HepG2 (cell line): ENCODE measurements around the gene CACNA1G. TPM values are rescaled to one million over a fixed set of nuclear protein-coding genes. Genes with fewer than 3 reads are reported as not detected.

Experiments used
- ATF1 ChIP-seq: IDR thresholded peaks from 2 replicates; pipeline ENCODE4 v1.6.1; 2016; ENCODE audit warnings: mild to moderate bottlenecking, control low read depth
- BCL6 ChIP-seq: IDR thresholded peaks from 2 replicates; pipeline ENCODE4 v1.6.1; 2016; ENCODE audit warnings: missing genetic modification reagents, missing compliant biosample characterization
- DR1 ChIP-seq: sonication (generic); formaldehyde crosslinking; IDR thresholded peaks from 2 replicates; pipeline ENCODE4 v1.8.0; 2021; ENCODE audit warnings: mild to moderate bottlenecking, missing genetic modification reagents, inconsistent platforms
- ETV5 ChIP-seq: IDR thresholded peaks from 2 replicates; pipeline ENCODE4 v1.6.1; 2018; ENCODE audit warnings: missing biosample characterization, missing genetic modification reagents, inconsistent platforms, borderline replicate concordance
- ETV6 ChIP-seq: sonication (generic); formaldehyde crosslinking; conservative IDR thresholded peaks from 2 replicates; pipeline ENCODE4 v1.4.0; 2020; ENCODE audit warnings: missing genetic modification reagents
- HDAC6 ChIP-seq: fragments of 200-600 bp; sonication (generic); IDR thresholded peaks from 2 replicates; pipeline ENCODE4 v1.7.0; 2017; ENCODE audit warnings: mild to moderate bottlenecking, antibody characterized with exemption, low read length, low read depth
- PITX1 ChIP-seq: sonication (generic); formaldehyde crosslinking; IDR thresholded peaks from 2 replicates; pipeline ENCODE4 v1.5.1; 2020; ENCODE audit warnings: mild to moderate bottlenecking, missing genetic modification reagents
- TBX2 ChIP-seq: sonication (generic); formaldehyde crosslinking; IDR thresholded peaks from 2 replicates; pipeline ENCODE4 v1.5.0; 2020; ENCODE audit warnings: missing genetic modification reagents, mild to moderate bottlenecking, borderline replicate concordance
- ZBTB7B ChIP-seq: sonication (generic); formaldehyde crosslinking; IDR thresholded peaks from 2 replicates; pipeline ENCODE4 v1.4.0; 2020; ENCODE audit warnings: missing genetic modification reagents
- ZNF331 ChIP-seq: sonication (generic); formaldehyde crosslinking; IDR thresholded peaks from 2 replicates; pipeline ENCODE4 v1.4.0; 2020; ENCODE audit warnings: missing genetic modification reagents
- ZNF337 ChIP-seq: sonication (generic); formaldehyde crosslinking; IDR thresholded peaks from 2 replicates; pipeline ENCODE4 v1.5.1; 2020; ENCODE audit warnings: missing genetic modification reagents, low read depth, mild to moderate bottlenecking, borderline replicate concordance
- ZNF614 ChIP-seq: IDR thresholded peaks from 2 replicates; pipeline ENCODE4 v1.6.1; 2018; ENCODE audit warnings: missing biosample characterization, missing genetic modification reagents, inconsistent platforms, borderline replicate concordance
- polyA plus RNA-seq, 8 experiments: library from polyadenylated mRNA; depleted of rRNA in 3 of 8; stranded (reverse) in 7 of 8; unstranded in 1 of 8; fragments of >200 nt; fragmentation: Illumina TruSeq in 4 of 8; extraction: Trizol in 4 of 8; gene quantifications; 2 replicates each; pipeline versions ENCODE4 v1.2.1 to v1.2.3, GENCODE V29; 2011 to 2016; ENCODE audit warnings: low read depth in 4 of 8, missing spikeins in 1 of 8, mixed read lengths in 1 of 8; ENCODE audit not compliant: insufficient read depth in 1 of 8
- total RNA-seq, 5 experiments: library from RNA; depleted of rRNA; stranded (reverse); fragments of >200 nt; fragmentation: Illumina TruSeq; extraction: Trizol; gene quantifications; 2 replicates each; pipeline ENCODE4 v1.2.3, GENCODE V29; 2016; ENCODE audit warnings: low read depth in 1 of 5
- TF ChIP-seq, protein P1 (sequence below): sonication (generic); formaldehyde crosslinking; IDR thresholded peaks from 2 replicates; pipeline ENCODE4 v1.4.0; 2020; ENCODE audit warnings: missing genetic modification reagents
- TF ChIP-seq, protein P2 (sequence below): sonication (generic); IDR thresholded peaks from 2 replicates; pipeline ENCODE4 v1.6.1; 2016; ENCODE audit warnings: low read depth, borderline replicate concordance
- TF ChIP-seq, protein P3 (sequence below): sonication (generic); formaldehyde crosslinking; IDR thresholded peaks from 2 replicates; pipeline ENCODE4 v1.4.0; 2020; ENCODE audit warnings: missing genetic modification reagents, borderline replicate concordance
- TF ChIP-seq, protein P4 (sequence below): sonication (generic); formaldehyde crosslinking; IDR thresholded peaks from 2 replicates; pipeline ENCODE4 v1.4.0; 2020; ENCODE audit warnings: missing genetic modification reagents, borderline replicate concordance
- TF ChIP-seq, protein P5 (sequence below): IDR thresholded peaks from 2 replicates; pipeline ENCODE4 v1.6.1; 2012; ENCODE audit warnings: inconsistent platforms

CACNA1G gene
- total and polyA plus RNA-seq, 2 of the 13 experiments (the other 11 are each of a cell fraction or from before 2014, with no cell fraction given), result 0.02 TPM; not detected in 1

DNA sequence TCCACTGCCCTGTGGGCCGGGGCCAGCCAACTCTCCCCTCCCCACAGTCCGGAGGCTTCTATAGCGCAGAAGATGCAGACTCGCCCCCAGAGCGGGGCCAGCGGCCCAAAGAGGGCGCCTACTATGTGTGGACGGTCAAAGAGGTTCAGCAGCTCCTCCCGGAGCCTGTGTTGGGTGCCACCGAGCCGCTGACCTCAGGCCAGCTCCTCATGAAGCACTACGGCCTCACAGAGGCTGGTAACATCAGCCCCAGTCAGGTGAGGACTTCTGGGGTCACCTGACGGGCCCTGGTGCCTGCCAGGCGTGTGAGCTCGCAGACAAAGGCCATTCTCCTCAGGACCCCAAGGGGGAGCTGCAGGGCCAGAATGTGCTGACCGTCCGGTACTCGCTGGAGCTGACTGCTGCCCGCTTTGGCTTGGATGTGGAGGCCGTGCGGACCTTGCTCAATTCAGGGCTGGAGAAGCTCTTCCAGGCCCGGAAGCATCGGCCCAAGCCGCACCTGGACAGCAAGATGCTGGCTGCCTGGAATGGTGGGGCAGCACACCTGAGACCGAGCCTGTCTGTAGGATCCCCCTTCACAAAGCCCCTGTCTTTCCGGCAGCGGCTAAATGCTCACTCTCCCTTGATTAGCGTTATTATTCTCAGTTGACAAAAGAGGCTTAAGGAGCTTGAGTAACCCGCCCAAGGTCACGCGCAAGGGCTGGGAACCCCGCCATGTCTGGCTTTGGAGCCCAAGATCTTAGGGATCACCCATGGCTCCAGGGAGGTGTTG is 9.7 kb upstream of the CACNA1G start (continued):
- TF ChIP-seq, protein P1, sequence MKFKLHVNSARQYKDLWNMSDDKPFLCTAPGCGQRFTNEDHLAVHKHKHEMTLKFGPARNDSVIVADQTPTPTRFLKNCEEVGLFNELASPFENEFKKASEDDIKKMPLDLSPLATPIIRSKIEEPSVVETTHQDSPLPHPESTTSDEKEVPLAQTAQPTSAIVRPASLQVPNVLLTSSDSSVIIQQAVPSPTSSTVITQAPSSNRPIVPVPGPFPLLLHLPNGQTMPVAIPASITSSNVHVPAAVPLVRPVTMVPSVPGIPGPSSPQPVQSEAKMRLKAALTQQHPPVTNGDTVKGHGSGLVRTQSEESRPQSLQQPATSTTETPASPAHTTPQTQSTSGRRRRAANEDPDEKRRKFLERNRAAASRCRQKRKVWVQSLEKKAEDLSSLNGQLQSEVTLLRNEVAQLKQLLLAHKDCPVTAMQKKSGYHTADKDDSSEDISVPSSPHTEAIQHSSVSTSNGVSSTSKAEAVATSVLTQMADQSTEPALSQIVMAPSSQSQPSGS, result peak; percentile 61; the same call in 1 of the 2 replicates
- TF ChIP-seq ETV6 (no peak), BCL6 (CRISPR knock-in tag) (peak; percentile 25; the same call in 1 of the 2 replicates), TBX2 (CRISPR knock-in tag) (no peak), ATF1 (CRISPR knock-in tag) (no peak), HDAC6 (no peak), PITX1 (CRISPR knock-in tag) (0 out of 2 replicates have a peak, but pooled peaks have one; percentile 22), ZNF337 (no peak), DR1 (CRISPR knock-in tag) (no peak), ZNF614 (peak; percentile 82; the same call in 1 of the 2 replicates), ETV5 (CRISPR knock-in tag) (peak; percentile 41; the same call in 1 of the 2 replicates), ZNF331 (0 out of 2 replicates have a peak, but pooled peaks have one; percentile 67), ZBTB7B (CRISPR knock-in tag) (0 out of 2 replicates have a peak, but pooled peaks have one; percentile 26)
- TF ChIP-seq, protein P2, sequence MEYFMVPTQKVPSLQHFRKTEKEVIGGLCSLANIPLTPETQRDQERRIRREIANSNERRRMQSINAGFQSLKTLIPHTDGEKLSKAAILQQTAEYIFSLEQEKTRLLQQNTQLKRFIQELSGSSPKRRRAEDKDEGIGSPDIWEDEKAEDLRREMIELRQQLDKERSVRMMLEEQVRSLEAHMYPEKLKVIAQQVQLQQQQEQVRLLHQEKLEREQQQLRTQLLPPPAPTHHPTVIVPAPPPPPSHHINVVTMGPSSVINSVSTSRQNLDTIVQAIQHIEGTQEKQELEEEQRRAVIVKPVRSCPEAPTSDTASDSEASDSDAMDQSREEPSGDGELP, result 0 out of 2 replicates have a peak, but pooled peaks have one; percentile 7
- TF ChIP-seq, protein P3, sequence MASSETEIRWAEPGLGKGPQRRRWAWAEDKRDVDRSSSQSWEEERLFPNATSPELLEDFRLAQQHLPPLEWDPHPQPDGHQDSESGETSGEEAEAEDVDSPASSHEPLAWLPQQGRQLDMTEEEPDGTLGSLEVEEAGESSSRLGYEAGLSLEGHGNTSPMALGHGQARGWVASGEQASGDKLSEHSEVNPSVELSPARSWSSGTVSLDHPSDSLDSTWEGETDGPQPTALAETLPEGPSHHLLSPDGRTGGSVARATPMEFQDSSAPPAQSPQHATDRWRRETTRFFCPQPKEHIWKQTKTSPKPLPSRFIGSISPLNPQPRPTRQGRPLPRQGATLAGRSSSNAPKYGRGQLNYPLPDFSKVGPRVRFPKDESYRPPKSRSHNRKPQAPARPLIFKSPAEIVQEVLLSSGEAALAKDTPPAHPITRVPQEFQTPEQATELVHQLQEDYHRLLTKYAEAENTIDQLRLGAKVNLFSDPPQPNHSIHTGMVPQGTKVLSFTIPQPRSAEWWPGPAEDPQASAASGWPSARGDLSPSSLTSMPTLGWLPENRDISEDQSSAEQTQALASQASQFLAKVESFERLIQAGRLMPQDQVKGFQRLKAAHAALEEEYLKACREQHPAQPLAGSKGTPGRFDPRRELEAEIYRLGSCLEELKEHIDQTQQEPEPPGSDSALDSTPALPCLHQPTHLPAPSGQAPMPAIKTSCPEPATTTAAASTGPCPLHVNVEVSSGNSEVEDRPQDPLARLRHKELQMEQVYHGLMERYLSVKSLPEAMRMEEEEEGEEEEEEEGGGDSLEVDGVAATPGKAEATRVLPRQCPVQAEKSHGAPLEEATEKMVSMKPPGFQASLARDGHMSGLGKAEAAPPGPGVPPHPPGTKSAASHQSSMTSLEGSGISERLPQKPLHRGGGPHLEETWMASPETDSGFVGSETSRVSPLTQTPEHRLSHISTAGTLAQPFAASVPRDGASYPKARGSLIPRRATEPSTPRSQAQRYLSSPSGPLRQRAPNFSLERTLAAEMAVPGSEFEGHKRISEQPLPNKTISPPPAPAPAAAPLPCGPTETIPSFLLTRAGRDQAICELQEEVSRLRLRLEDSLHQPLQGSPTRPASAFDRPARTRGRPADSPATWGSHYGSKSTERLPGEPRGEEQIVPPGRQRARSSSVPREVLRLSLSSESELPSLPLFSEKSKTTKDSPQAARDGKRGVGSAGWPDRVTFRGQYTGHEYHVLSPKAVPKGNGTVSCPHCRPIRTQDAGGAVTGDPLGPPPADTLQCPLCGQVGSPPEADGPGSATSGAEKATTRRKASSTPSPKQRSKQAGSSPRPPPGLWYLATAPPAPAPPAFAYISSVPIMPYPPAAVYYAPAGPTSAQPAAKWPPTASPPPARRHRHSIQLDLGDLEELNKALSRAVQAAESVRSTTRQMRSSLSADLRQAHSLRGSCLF (CRISPR knock-in tag), result no peak
- TF ChIP-seq, protein P4, sequence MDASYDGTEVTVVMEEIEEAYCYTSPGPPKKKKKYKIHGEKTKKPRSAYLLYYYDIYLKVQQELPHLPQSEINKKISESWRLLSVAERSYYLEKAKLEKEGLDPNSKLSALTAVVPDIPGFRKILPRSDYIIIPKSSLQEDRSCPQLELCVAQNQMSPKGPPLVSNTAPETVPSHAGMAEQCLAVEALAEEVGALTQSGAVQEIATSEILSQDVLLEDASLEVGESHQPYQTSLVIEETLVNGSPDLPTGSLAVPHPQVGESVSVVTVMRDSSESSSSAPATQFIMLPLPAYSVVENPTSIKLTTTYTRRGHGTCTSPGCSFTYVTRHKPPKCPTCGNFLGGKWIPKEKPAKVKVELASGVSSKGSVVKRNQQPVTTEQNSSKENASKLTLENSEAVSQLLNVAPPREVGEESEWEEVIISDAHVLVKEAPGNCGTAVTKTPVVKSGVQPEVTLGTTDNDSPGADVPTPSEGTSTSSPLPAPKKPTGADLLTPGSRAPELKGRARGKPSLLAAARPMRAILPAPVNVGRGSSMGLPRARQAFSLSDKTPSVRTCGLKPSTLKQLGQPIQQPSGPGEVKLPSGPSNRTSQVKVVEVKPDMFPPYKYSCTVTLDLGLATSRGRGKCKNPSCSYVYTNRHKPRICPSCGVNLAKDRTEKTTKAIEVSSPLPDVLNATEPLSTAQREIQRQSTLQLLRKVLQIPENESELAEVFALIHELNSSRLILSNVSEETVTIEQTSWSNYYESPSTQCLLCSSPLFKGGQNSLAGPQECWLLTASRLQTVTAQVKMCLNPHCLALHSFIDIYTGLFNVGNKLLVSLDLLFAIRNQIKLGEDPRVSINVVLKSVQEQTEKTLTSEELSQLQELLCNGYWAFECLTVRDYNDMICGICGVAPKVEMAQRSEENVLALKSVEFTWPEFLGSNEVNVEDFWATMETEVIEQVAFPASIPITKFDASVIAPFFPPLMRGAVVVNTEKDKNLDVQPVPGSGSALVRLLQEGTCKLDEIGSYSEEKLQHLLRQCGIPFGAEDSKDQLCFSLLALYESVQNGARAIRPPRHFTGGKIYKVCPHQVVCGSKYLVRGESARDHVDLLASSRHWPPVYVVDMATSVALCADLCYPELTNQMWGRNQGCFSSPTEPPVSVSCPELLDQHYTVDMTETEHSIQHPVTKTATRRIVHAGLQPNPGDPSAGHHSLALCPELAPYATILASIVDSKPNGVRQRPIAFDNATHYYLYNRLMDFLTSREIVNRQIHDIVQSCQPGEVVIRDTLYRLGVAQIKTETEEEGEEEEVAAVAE (CRISPR knock-in tag), result 0 out of 2 replicates have a peak, but pooled peaks have one; percentile 52
- TF ChIP-seq, protein P5, sequence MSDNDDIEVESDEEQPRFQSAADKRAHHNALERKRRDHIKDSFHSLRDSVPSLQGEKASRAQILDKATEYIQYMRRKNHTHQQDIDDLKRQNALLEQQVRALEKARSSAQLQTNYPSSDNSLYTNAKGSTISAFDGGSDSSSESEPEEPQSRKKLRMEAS, result peak; percentile 57; the same call in 1 of the 2 replicates
